ENCODE measurements around the gene RNF213. TPM values are rescaled to one million over a fixed set of nuclear protein-coding genes. Genes with fewer than 3 reads are reported as not detected.

RNF213 gene
- total RNA-seq, 1 donor from 2014 or later = 111 TPM

DNA sequence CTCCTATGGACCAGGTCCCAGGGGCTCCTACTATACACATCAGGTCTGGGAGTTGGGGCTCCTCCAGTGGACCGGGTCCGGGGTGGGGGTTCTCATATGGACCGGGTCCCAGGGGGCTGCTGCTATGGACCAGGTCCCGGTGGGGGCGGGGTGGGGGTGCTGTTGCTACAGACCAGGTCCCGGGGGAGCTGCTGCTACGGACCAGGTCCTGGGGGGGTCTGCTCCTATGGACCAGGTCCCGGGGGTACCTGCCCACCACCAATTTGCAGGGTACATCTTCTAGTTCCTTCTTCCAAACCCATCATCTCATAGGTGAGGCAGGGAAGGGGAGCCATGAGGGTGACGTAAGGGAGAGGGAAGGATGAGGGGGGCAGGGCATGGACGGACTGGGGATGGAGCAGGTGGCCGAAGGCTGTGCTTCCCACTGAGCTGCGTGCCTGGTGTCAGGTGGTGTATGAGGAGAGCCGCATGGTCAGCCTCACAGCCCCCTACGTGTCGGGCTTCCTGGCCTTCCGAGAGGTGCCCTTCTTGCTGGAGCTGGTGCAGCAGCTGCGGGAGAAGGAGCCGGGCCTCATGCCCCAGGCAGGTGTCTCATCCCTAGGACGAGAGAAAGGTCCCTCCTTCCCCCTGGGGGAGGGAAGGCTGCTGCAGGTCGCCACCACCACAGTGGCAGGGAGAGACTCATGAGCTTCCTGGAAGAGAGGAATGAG lies 160.9 kb downstream of the RNF213 start:
- no peak for DNase-seq

- no peak for DNase-seq
These were observed 161.6 kb downstream of the RNF213 start for GRCh38 chr17:80422276-80422675.

GRCh38 chr17:80422981-80423380 lies 162.3 kb downstream of the RNF213 start:
- peak; percentile 28 for DNase-seq

- no peak for DNase-seq
These were observed 163.0 kb downstream of the RNF213 start for GRCh38 chr17:80423536-80424225.

DNA sequence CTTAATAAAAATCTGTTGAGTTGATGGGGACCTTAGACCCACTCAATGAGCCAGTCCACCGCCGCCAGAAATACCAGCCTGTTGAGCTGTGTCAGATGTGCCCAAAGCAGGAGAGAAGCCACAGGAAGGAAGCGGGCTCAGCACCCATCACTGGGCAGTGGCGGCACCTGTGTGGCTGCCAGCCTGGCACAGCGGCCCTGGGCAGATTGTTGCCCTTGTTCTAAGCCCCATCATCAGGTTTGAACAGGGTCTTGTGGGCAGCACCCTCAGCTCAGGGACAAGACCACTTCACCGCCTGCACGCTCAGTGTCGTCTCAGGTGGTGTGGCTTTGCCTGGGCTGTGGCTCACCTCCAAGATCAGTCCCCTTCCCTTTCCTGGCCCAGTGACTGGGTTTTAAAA lies 163.6 kb downstream of the RNF213 start:
- no peak for DNase-seq

- no peak for DNase-seq
These were observed 164.5 kb downstream of the RNF213 start for GRCh38 chr17:80424878-80425765.

GRCh38 chr17:80425835-80426426 lies 165.3 kb downstream of the RNF213 start:
- no peak for DNase-seq

GRCh38 chr17:80426671-80427326 lies 166.1 kb downstream of the RNF213 start:
- peak; percentile 78 for DNase-seq

DNA sequence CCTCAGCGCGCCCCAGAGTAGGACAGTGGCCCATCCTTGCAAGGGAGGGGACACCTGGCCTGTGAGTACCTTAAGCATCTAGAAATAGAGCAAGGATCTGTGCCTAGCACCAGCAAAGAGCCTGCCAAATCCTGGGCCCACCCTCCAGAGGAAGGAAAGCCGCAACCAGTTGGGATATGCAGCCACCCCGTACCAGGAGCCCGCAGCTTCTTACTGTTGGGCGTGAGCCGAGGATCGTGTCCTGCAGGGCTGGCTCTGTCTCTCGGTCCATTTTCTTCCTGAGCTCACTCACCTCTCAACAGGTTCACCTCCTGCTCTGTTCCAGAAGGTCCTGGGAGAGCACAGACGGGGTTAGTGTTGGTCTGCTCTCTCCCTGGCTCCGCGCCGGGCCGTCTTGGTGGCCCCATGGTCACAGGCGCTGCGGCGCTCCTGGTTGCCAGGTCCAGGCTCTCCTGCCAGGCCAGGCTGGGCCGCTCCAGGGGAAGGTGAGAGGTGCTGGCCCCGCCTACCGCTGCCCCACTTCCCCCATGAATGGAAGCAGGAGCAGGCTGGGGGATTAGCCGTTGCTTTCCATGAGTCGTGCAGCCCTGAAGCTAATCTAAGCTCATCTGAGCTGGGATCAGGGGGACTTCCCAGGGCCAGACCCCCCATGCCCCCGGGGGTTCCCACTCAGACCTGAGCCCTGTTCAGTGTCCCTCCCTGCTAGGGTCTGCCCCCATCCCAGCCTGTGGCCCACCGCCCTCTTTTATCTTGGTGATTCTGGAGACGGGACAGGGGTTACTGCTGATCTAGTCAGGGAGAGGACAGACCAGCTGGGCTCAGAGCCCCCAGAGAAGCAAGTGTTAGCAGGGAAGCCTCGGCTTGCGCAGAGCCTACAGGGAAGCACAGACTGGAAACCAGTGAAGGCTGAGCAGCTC lies 167.0 kb downstream of the RNF213 start:
- no peak for DNase-seq

GRCh38 chr17:80428363-80428762 lies 167.7 kb downstream of the RNF213 start:
- no peak for DNase-seq

GRCh38 chr17:80428796-80429195 lies 168.1 kb downstream of the RNF213 start:
- DNase-seq = no peak

- DNase-seq = no peak
These were observed 169.0 kb downstream of the RNF213 start for GRCh38 chr17:80429356-80430275.

DNA sequence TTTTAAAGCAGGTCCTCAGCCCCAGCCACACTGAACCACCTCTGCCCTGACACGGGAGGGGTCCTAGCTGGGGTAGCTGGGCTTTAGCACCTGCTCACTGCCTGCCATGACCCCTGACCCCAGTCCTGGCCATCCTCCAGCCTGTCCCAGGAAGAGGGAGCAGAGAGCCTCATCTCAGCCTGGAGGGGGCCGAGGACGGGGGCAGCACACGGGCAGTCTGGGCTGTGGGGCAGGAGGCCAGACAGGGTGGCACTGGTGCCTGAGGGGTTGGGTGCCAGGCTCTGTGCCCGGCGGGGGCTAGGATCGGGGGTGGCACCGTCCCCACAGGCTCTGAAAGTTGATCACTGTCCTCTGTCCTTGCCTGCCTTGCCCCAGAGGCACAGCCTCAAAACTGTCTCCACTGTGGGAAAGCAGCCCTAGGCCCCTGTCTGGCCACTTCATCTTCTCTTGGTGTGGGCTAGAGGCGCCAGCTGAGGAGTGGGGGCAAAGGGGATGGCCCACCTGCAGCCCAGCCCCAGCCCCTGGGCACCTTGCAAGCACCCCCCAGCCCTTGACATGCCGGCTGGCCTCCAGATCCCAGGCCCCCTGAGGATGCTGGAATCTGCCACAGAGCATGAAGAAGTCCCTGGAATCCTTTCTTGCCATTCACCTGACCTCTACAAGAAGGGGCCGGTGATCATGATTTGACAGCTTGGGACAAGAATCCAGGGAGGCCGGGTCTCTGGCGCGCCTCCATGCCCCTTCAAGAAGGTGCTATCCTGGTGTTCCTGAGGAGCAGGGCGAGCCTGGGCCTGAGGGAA lies 170.0 kb downstream of the RNF213 start:
- no peak for DNase-seq

GRCh38 chr17:80431246-80432195 lies 170.9 kb downstream of the RNF213 start:
- DNase-seq = no peak

DNA sequence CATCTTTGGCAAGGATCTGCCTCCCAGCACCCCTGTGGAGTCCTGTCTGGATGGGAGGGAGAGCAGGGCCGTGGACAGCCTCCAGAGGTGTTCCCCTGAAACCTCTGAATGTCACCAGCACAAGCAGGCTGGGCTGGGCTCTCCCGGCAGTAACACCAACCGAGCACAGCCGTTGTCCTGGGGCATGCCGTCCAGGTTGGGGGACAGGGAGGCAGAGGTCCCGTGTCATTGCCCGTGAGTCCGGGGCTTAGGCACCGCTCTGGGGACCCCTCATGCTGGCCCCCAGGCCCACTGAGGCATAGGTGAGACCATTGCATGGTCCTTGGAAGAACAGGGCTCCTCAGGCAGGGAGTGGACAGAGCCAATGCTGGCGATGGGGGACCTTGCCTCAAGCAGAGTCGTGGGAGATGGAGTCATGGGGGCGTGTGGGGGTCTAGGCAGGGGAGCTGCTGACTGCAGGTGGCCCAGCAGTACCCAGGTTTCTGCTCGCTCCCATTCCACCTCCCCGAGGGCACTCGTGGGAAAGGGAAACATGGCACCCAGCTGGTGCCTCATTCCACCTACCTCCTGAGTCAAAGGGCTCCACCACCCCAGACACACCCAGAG lies 171.8 kb downstream of the RNF213 start:
- no peak for DNase-seq

DNA sequence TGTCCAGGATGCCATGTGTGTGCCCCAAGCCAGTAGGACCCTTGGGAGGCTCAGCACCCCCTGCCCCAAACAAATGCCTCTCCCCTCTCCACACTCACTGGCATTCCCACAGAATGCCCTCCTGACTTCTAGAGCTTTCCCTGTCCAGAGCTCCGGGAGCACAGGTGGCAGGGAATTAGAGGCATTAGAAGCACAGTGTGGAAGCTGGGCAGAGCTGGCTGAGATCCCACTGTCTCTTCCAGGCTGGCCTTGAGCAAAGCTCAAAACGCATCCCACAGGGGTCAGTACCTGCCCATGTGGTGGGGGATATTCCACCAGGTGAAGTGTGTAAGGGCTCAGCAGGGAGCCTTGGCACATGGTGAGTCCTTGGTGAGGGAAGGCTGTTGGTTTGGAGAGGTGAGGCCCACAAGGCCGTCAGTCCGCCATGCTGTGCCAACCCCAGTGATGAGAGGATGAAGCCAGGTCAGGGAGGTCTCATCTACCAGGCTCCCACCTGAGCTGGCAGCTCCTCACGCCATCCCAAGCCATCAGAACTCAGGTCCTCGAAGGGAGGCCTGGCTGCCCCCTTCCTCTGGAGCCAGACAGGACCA lies 172.4 kb downstream of the RNF213 start:
- no peak for DNase-seq

Data from dermis blood vessel endothelial cell (primary cell).